Stimulated activated CD4-positive, alpha-beta T cell treated with anti-CD3 and anti-CD28 coated beads, Interleukin-15, amount 100 ng/mL, for 48 hours (primary cell): ENCODE data around the gene EPHB2.

Experiments
- DNase-seq, 2 donors: peaks; one replicate each; pipeline ENCODE4 v3.0.0-alpha.2; 2020; ENCODE audit warnings: low read depth in 2 of 2

EPHB2 gene

GRCh38 chr1:22780696-22781095 lies 70.1 kb downstream of the EPHB2 start:
- DNase-seq, result no peak

- DNase-seq, result no peak
Measured at GRCh38 chr1:22781483-22781882, 70.8 kb downstream of the EPHB2 start.

GRCh38 chr1:22782406-22782805 lies 71.8 kb downstream of the EPHB2 start:
- no peak for DNase-seq

GRCh38 chr1:22784317-22784716 lies 73.7 kb downstream of the EPHB2 start:
- no peak for DNase-seq

- no peak for DNase-seq
Measured at GRCh38 chr1:22784737-22785136, 74.1 kb downstream of the EPHB2 start.

- DNase-seq, result no peak
Measured at GRCh38 chr1:22786101-22786500, 75.5 kb downstream of the EPHB2 start.

- no peak for DNase-seq
Measured at GRCh38 chr1:22786719-22787489, 76.3 kb downstream of the EPHB2 start.

- DNase-seq, result no peak
Measured at GRCh38 chr1:22787636-22788035, 77.0 kb downstream of the EPHB2 start.

- DNase-seq, result no peak
Measured at GRCh38 chr1:22788254-22788661, 77.6 kb downstream of the EPHB2 start.

- no peak for DNase-seq
Measured at GRCh38 chr1:22789356-22789994, 78.8 kb downstream of the EPHB2 start.

- DNase-seq, result no peak
Measured at GRCh38 chr1:22790232-22791008, 79.8 kb downstream of the EPHB2 start.

- DNase-seq, result no peak
Measured at GRCh38 chr1:22791831-22792347, 81.2 kb downstream of the EPHB2 start.

GRCh38 chr1:22792396-22793160 lies 81.9 kb downstream of the EPHB2 start:
- DNase-seq, result no peak

- no peak for DNase-seq
Measured at GRCh38 chr1:22793647-22794046, 83.0 kb downstream of the EPHB2 start.

GRCh38 chr1:22794647-22795365 lies 84.2 kb downstream of the EPHB2 start:
- no peak for DNase-seq

- no peak for DNase-seq
Measured at GRCh38 chr1:22795366-22795714, 84.7 kb downstream of the EPHB2 start.

- DNase-seq, result no peak
Measured at GRCh38 chr1:22796642-22797041, 86.0 kb downstream of the EPHB2 start.

GRCh38 chr1:22798083-22798482 lies 87.4 kb downstream of the EPHB2 start:
- no peak for DNase-seq

GRCh38 chr1:22799971-22800370 lies 89.3 kb downstream of the EPHB2 start:
- DNase-seq, result no peak

GRCh38 chr1:22800629-22801028 lies 90.0 kb downstream of the EPHB2 start:
- no peak for DNase-seq

GRCh38 chr1:22801347-22801746 lies 90.7 kb downstream of the EPHB2 start:
- no peak for DNase-seq
